Osteoblast (primary cell): Measurements from ENCODE around the gene TUBB3. TPM values are rescaled to one million over a fixed set of nuclear protein-coding genes. Genes with fewer than 3 reads are reported as not detected.

Source experiments
- DNase-seq: peaks from one replicate; pipeline ENCODE4 v3.0.0; 2011; ENCODE audit warnings: low spot score, mixed read lengths; ENCODE audit not compliant: insufficient read length; ENCODE audit errors: missing footprints
- H2AFZ ChIP-seq: 2 replicates; pipeline ENCODE4 v1.6.0; 2011; ENCODE audit warnings: mild to moderate bottlenecking, low read length
- H3K27ac ChIP-seq: 2 replicates; pipeline ENCODE4 v1.5.1; 2011; ENCODE audit warnings: mild to moderate bottlenecking, low read depth, low read length, moderate library complexity
- H3K27me3 ChIP-seq: 2 replicates; pipeline ENCODE4 v1.6.0; 2012; ENCODE audit warnings: mild to moderate bottlenecking, control low read depth, inconsistent platforms, low read length, moderate library complexity; ENCODE audit not compliant: insufficient read depth
- H3K36me3 ChIP-seq: 2 replicates; pipeline ENCODE4 v1.5.1; 2011; ENCODE audit warnings: mild to moderate bottlenecking, low read length, control low read depth, moderate library complexity; ENCODE audit not compliant: insufficient read depth
- H3K4me1 ChIP-seq: 2 replicates; pipeline ENCODE4 v1.5.1; 2011; ENCODE audit warnings: mild to moderate bottlenecking, low read length, control low read depth, moderate library complexity; ENCODE audit not compliant: insufficient read depth
- H3K4me2 ChIP-seq: 2 replicates; pipeline ENCODE4 v1.6.0; 2011; ENCODE audit warnings: mild to moderate bottlenecking, low read length; ENCODE audit not compliant: insufficient read depth
- H3K4me3 ChIP-seq: fragments of 200-600 bp; sonication (generic); 3 replicates; pipeline ENCODE4 v1.5.1; 2012; ENCODE audit warnings: mild to moderate bottlenecking, low read length, inconsistent platforms; ENCODE audit not compliant: insufficient read depth
- H3K79me2 ChIP-seq: 2 replicates; pipeline ENCODE4 v1.6.0; 2012; ENCODE audit warnings: mild to moderate bottlenecking, low read length, control low read depth, inconsistent platforms; ENCODE audit not compliant: insufficient read depth
- H3K9me3 ChIP-seq: 2 replicates; pipeline ENCODE4 v1.5.1; 2011; ENCODE audit warnings: low read depth, low read length, control low read depth
- H4K20me1 ChIP-seq: 2 replicates; pipeline ENCODE4 v1.6.0; 2012; ENCODE audit warnings: mild to moderate bottlenecking, low read length, control low read depth; ENCODE audit not compliant: insufficient read depth
- CTCF ChIP-seq: IDR thresholded peaks from 2 replicates; pipeline ENCODE4 v1.5.1; 2011; ENCODE audit warnings: mild to moderate bottlenecking, low read depth, low read length, moderate library complexity; ENCODE audit errors: extremely low read depth
- total RNA-seq: library from RNA; depleted of rRNA; stranded (reverse); fragments of >200 nt; gene quantifications from 2 replicates; pipeline ENCODE4 v1.2.3, GENCODE V29; 2012

TUBB3 gene
- total RNA-seq, 1 donor = 166 TPM

- no peak overlapping the region for H3K4me3 ChIP-seq
- no peaks in the 10 kb centered on the region for H3K27me3 ChIP-seq
- peaks cover 4% of the 10 kb centered on the region for H3K79me2 ChIP-seq
- peaks cover 14% of the 10 kb centered on the region for H4K20me1 ChIP-seq
- TF ChIP-seq CTCF = no peak
- peaks cover 69% of the 10 kb centered on the region for H3K36me3 ChIP-seq
- no peak overlapping the region for H2AFZ ChIP-seq
- no peaks in the 10 kb centered on the region for H3K4me1 ChIP-seq
- DNase-seq = peak; percentile 45
- no peaks in the 10 kb centered on the region for H3K9me3 ChIP-seq
- H3K4me2 ChIP-seq = no peak overlapping the region
- no peak overlapping the region for H3K27ac ChIP-seq
Observed at GRCh38 chr16:89898201-89898967, 24.8 kb upstream of the TUBB3 start.

- peak; percentile 87 for DNase-seq
- Histone ChIP-seq H2AFZ (no peak overlapping the region), H3K36me3 (peaks cover 71% of the 10 kb centered on the region), H3K4me3 (no peak overlapping the region), H3K4me2 (no peak overlapping the region), H3K27me3 (no peaks in the 10 kb centered on the region), H3K27ac (no peak overlapping the region), H3K79me2 (peaks cover 4% of the 10 kb centered on the region), H3K4me1 (no peaks in the 10 kb centered on the region), H3K9me3 (no peaks in the 10 kb centered on the region), H4K20me1 (peaks cover 21% of the 10 kb centered on the region)
- TF ChIP-seq CTCF = no peak
Observed at GRCh38 chr16:89899879-89900481, 23.2 kb upstream of the TUBB3 start.

GRCh38 chr16:89900885-89901284 lies 22.3 kb upstream of the TUBB3 start:
- no peak for DNase-seq
- H3K4me3 ChIP-seq = no peak overlapping the region
- peaks cover 4% of the 10 kb centered on the region for H3K79me2 ChIP-seq
- no peaks in the 10 kb centered on the region for H3K9me3 ChIP-seq
- TF ChIP-seq CTCF = no peak
- H3K27me3 ChIP-seq = no peaks in the 10 kb centered on the region
- H3K4me1 ChIP-seq = no peaks in the 10 kb centered on the region
- no peak overlapping the region for H3K4me2 ChIP-seq
- peaks cover 26% of the 10 kb centered on the region for H4K20me1 ChIP-seq
- H3K36me3 ChIP-seq = peaks cover 71% of the 10 kb centered on the region
- no peak overlapping the region for H3K27ac ChIP-seq
- H2AFZ ChIP-seq = no peak overlapping the region

- Histone ChIP-seq H3K9me3 (no peaks in the 10 kb centered on the region), H3K79me2 (peaks cover 4% of the 10 kb centered on the region), H3K4me2 (no peak overlapping the region), H3K36me3 (peaks cover 70% of the 10 kb centered on the region), H3K4me3 (no peak overlapping the region), H3K27ac (no peak overlapping the region), H2AFZ (no peak overlapping the region), H3K4me1 (no peaks in the 10 kb centered on the region), H4K20me1 (peaks cover 24% of the 10 kb centered on the region), H3K27me3 (no peaks in the 10 kb centered on the region)
- DNase-seq = peak; percentile 79
- TF ChIP-seq CTCF = no peak
Observed at GRCh38 chr16:89902980-89903379, 20.2 kb upstream of the TUBB3 start.
